IMR-90 (cell line): ENCODE data around the gene NAMPT.

Source experiments
- BHLHE40 ChIP-seq: fragments of 150-350 bp; IDR thresholded peaks from 2 replicates; pipeline ENCODE4 v1.6.1; 2016; ENCODE audit warnings: mild to moderate bottlenecking, low read depth, low read length
- CEBPB ChIP-seq: IDR thresholded peaks from 2 replicates; pipeline ENCODE4 v1.6.1; 2012; ENCODE audit warnings: low read depth, low read length, improper control_type of control experiment
- CTCF ChIP-seq: conservative IDR thresholded peaks from 2 replicates; pipeline ENCODE4 v1.5.1; 2012; ENCODE audit warnings: mild to moderate bottlenecking, low read depth, low read length, improper control_type of control experiment
- MAFK ChIP-seq: IDR thresholded peaks from 2 replicates; pipeline ENCODE4 v1.6.1; 2012; ENCODE audit warnings: low read depth, low read length, improper control_type of control experiment
- MAZ ChIP-seq: IDR thresholded peaks from 2 replicates; pipeline ENCODE4 v1.6.1; 2012; ENCODE audit warnings: low read depth, mild to moderate bottlenecking, low read length, improper control_type of control experiment, moderate library complexity, borderline replicate concordance
- NFE2L2 ChIP-seq: fragments of 150-350 bp; IDR thresholded peaks from 2 replicates; pipeline ENCODE4 v1.6.1; 2016; ENCODE audit warnings: low read depth, mild to moderate bottlenecking, low read length
- POLR2A ChIP-seq: IDR thresholded peaks from 2 replicates; pipeline ENCODE4 v1.6.1; 2012; ENCODE audit warnings: mild to moderate bottlenecking, low read depth, low read length
- RAD21 ChIP-seq: IDR thresholded peaks from 2 replicates; pipeline ENCODE4 v1.6.1; 2012; ENCODE audit warnings: low read length, improper control_type of control experiment
- TF ChIP-seq, protein P1 (sequence below): fragments of 150-350 bp; IDR thresholded peaks from 2 replicates; pipeline ENCODE4 v1.6.1; 2017; ENCODE audit warnings: mild to moderate bottlenecking, antibody characterized with exemption, low read length, low read depth

- TF ChIP-seq CTCF: no peak
- TF ChIP-seq POLR2A: no peak
- no peak for TF ChIP-seq BHLHE40
- TF ChIP-seq CEBPB: no peak
- TF ChIP-seq RAD21: no peak
- TF ChIP-seq NFE2L2: no peak
- TF ChIP-seq MAZ: no peak
- no peak for TF ChIP-seq MAFK
- TF ChIP-seq, protein P1, sequence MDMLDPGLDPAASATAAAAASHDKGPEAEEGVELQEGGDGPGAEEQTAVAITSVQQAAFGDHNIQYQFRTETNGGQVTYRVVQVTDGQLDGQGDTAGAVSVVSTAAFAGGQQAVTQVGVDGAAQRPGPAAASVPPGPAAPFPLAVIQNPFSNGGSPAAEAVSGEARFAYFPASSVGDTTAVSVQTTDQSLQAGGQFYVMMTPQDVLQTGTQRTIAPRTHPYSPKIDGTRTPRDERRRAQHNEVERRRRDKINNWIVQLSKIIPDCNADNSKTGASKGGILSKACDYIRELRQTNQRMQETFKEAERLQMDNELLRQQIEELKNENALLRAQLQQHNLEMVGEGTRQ: no peak
Measured at GRCh38 chr7:106255246-106255645, 29.5 kb downstream of the NAMPT start.
